Neural cell (in vitro differentiated cells): ENCODE measurements around the gene SFXN4. TPM values are rescaled to one million over a fixed set of nuclear protein-coding genes. Genes with fewer than 3 reads are reported as not detected.

Experiments
- H2AFZ ChIP-seq: fragments of 200-600, 300-800 bp; sonication (generic), shearing (Covaris generic); 2 replicates; pipeline ENCODE4 v1.6.0; 2014; ENCODE audit warnings: low read depth, mild to moderate bottlenecking, antibody characterized with exemption, low read length, moderate library complexity
- H3F3A ChIP-seq: fragments of 200-600 bp; shearing (Covaris generic); 2 replicates; pipeline ENCODE4 v1.6.1; 2016; ENCODE audit warnings: mild to moderate bottlenecking, moderate library complexity, mixed read lengths, antibody characterized with exemption, low read length; ENCODE audit not compliant: insufficient read depth, poor library complexity, severe bottlenecking
- H3K27ac ChIP-seq: fragments of 200-600, 300-800 bp; sonication (generic), shearing (Covaris generic); 2 replicates; pipeline ENCODE4 v1.5.1; 2014; ENCODE audit warnings: mild to moderate bottlenecking, low read length, moderate library complexity
- H3K27me3 ChIP-seq: fragments of 300-800, 200-600 bp; sonication (generic), shearing (Covaris generic); 2 replicates; pipeline ENCODE4 v1.6.0; 2014; ENCODE audit warnings: mild to moderate bottlenecking, low read depth, low read length, moderate library complexity; ENCODE audit not compliant: insufficient read depth
- H3K36me3 ChIP-seq: fragments of 300-800, 200-600 bp; sonication (generic), shearing (Covaris generic); 2 replicates; pipeline ENCODE4 v1.5.1; 2014; ENCODE audit warnings: mild to moderate bottlenecking, antibody characterized with exemption, low read length, moderate library complexity; ENCODE audit not compliant: insufficient read depth
- H3K4me2 ChIP-seq: fragments of 300-800, 200-600 bp; sonication (generic), shearing (Covaris generic); 2 replicates; pipeline ENCODE4 v1.6.0; 2014; ENCODE audit warnings: mild to moderate bottlenecking, low read length
- H3K4me3 ChIP-seq: fragments of 300-800, 200-600 bp; sonication (generic), shearing (Covaris generic); 2 replicates; pipeline ENCODE4 v1.5.1; 2014; ENCODE audit warnings: mild to moderate bottlenecking, low read length, moderate library complexity
- H3K79me2 ChIP-seq: fragments of 200-600 bp; shearing (Covaris generic); replicated peaks from 2 replicates; pipeline ENCODE4 v1.6.0; 2014; ENCODE audit warnings: mild to moderate bottlenecking, low read length, moderate library complexity; ENCODE audit not compliant: insufficient read depth
- H3K9ac ChIP-seq: fragments of 300-800, 200-600 bp; sonication (generic), shearing (Covaris generic); 2 replicates; pipeline ENCODE4 v1.6.1; 2016; ENCODE audit warnings: mild to moderate bottlenecking, low read length, mixed read lengths
- H3K9me2 ChIP-seq: fragments of 200-600 bp; shearing (Covaris generic); 2 replicates; pipeline ENCODE4 v1.6.1; 2016; ENCODE audit warnings: mild to moderate bottlenecking, low read length, mixed read lengths; ENCODE audit not compliant: insufficient read depth
- H3K9me3 ChIP-seq: fragments of 200-600, 300-800 bp; sonication (generic), shearing (Covaris generic); 2 replicates; pipeline ENCODE4 v1.6.1; 2016; ENCODE audit warnings: mild to moderate bottlenecking, mixed run types, low read length, moderate library complexity, mixed read lengths
- H4K20me1 ChIP-seq: fragments of 200-600 bp; shearing (Covaris generic); 2 replicates; pipeline ENCODE4 v1.6.1; 2016; ENCODE audit warnings: mild to moderate bottlenecking, mixed run types; ENCODE audit not compliant: insufficient read depth
- CTCF ChIP-seq: fragments of 450-650 bp; IDR thresholded peaks from 2 replicates; pipeline ENCODE4 v1.5.1; 2014; ENCODE audit warnings: antibody characterized with exemption, mild to moderate bottlenecking, moderate library complexity; ENCODE audit not compliant: poor library complexity, severe bottlenecking
- EP300 ChIP-seq: fragments of 450-650 bp; conservative IDR thresholded peaks from 2 replicates; pipeline ENCODE4 v1.6.1; 2014; ENCODE audit warnings: antibody characterized with exemption, mild to moderate bottlenecking, moderate library complexity; ENCODE audit not compliant: poor library complexity, severe bottlenecking
- EZH2 ChIP-seq: fragments of 200-600, 300-800 bp; shearing (Covaris generic), sonication (generic); IDR thresholded peaks from 2 replicates; pipeline ENCODE4 v1.6.1; 2014; ENCODE audit warnings: antibody characterized with exemption, low read length, borderline replicate concordance, mild to moderate bottlenecking; ENCODE audit not compliant: insufficient read depth, poor library complexity, severe bottlenecking
- MXI1 ChIP-seq: fragments of 450-650 bp; conservative IDR thresholded peaks from 2 replicates; pipeline ENCODE4 v1.6.1; 2014; ENCODE audit warnings: antibody characterized with exemption, mild to moderate bottlenecking; ENCODE audit not compliant: poor library complexity, severe bottlenecking
- POLR2AphosphoS5 ChIP-seq: IDR thresholded peaks from 2 replicates; pipeline ENCODE4 v1.6.1; 2012
- RAD21 ChIP-seq: fragments of 450-650 bp; conservative IDR thresholded peaks from 2 replicates; pipeline ENCODE4 v1.6.1; 2014; ENCODE audit warnings: antibody characterized with exemption, mild to moderate bottlenecking, moderate library complexity
- REST ChIP-seq: IDR thresholded peaks from 2 replicates; pipeline ENCODE4 v1.6.1; 2012; ENCODE audit warnings: borderline replicate concordance
- SMC3 ChIP-seq: fragments of 450-650 bp; conservative IDR thresholded peaks from 2 replicates; pipeline ENCODE4 v1.6.1; 2014; ENCODE audit warnings: antibody characterized with exemption, mild to moderate bottlenecking, moderate library complexity; ENCODE audit not compliant: poor library complexity
- TAF1 ChIP-seq: IDR thresholded peaks from 2 replicates; pipeline ENCODE4 v1.6.1; 2012; ENCODE audit warnings: low read depth
- polyA plus RNA-seq: library from polyadenylated mRNA; depleted of rRNA; stranded (reverse); fragments of >200 nt; gene quantifications from 2 replicates; pipeline ENCODE4 v1.2.3, GENCODE V29; 2014

Gene SFXN4
- polyA plus RNA-seq, 1 donor from 2014 or later: 23.7 TPM

DNA sequence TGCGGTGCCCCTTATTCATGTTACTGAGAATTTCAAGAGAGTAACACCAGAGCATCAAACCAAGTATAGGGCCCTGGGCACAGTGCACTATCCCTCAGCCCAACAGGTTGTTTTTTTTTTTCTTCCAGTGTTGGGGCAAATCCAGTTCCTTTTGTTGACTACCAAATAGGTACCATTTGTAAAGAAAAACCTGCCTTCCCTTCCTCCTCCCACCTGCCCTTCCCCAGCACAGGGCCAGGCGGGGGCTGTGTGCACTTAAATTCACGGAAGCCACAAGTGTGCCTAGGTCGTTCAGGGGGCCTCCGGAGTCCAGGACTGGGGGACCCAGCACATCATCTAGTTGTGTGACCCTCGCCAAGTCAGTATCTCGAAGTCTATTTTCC is 595 bp upstream of the SFXN4 start:
- TF ChIP-seq MXI1 (no peak), TAF1 (no peak)
- no peaks in the 10 kb centered on the region for H3K9me2 ChIP-seq
- no peaks in the 10 kb centered on the region for H3F3A ChIP-seq
- H3K4me2 ChIP-seq: no peak overlapping the region
- peak overlapping the region; percentile 81 for H3K4me3 ChIP-seq
- H2AFZ ChIP-seq: peak overlapping the region; percentile 40
- H3K79me2 ChIP-seq: no peaks in the 10 kb centered on the region
- peaks cover 3% of the 10 kb centered on the region for H3K36me3 ChIP-seq
- no peaks in the 10 kb centered on the region for H3K9me3 ChIP-seq
- peak overlapping the region; percentile 67 for H3K9ac ChIP-seq
- H3K27ac ChIP-seq: no peak overlapping the region
- H3K27me3 ChIP-seq: peaks cover 9% of the 10 kb centered on the region
- H4K20me1 ChIP-seq: no peaks in the 10 kb centered on the region

GRCh38 chr10:119162452-119163092 is 2.9 kb downstream of the SFXN4 start:
- Histone ChIP-seq H3K4me2 (no peak overlapping the region), H3K79me2 (no peaks in the 10 kb centered on the region), H4K20me1 (no peaks in the 10 kb centered on the region), H3K4me3 (no peak overlapping the region), H3K9ac (no peak overlapping the region), H3K9me3 (no peaks in the 10 kb centered on the region), H2AFZ (no peak overlapping the region), H3K27ac (no peak overlapping the region), H3F3A (no peaks in the 10 kb centered on the region), H3K36me3 (no peaks in the 10 kb centered on the region), H3K27me3 (peaks cover 9% of the 10 kb centered on the region), H3K9me2 (no peaks in the 10 kb centered on the region)
- no peak for TF ChIP-seq EZH2
- TF ChIP-seq CTCF: no peak
- no peak for TF ChIP-seq RAD21
- TF ChIP-seq EP300: no peak
- no peak for TF ChIP-seq POLR2AphosphoS5
- TF ChIP-seq MXI1: no peak
- TF ChIP-seq TAF1: no peak
- TF ChIP-seq SMC3: no peak
- TF ChIP-seq REST: no peak
